HG02884 (cell line): ENCODE data around the gene GIGYF1.
A peak's percentile ranks its signal among the peaks of the same experiment; 100 is the strongest.
"Not testable (repeated sequence)": the region's sequence is repeated elsewhere in the genome, so short reads cannot be mapped to it uniquely, and the experiment has no call there.

Source experiments
- ATAC-seq: cut with Tn5 transposase; IDR thresholded peaks from one replicate; pipeline ENCODE4 v1.9.1; 2021; ENCODE audit warnings: mild to moderate bottlenecking, moderate library complexity; ENCODE audit not compliant: unreplicated experiment

The GIGYF1 gene

DNA sequence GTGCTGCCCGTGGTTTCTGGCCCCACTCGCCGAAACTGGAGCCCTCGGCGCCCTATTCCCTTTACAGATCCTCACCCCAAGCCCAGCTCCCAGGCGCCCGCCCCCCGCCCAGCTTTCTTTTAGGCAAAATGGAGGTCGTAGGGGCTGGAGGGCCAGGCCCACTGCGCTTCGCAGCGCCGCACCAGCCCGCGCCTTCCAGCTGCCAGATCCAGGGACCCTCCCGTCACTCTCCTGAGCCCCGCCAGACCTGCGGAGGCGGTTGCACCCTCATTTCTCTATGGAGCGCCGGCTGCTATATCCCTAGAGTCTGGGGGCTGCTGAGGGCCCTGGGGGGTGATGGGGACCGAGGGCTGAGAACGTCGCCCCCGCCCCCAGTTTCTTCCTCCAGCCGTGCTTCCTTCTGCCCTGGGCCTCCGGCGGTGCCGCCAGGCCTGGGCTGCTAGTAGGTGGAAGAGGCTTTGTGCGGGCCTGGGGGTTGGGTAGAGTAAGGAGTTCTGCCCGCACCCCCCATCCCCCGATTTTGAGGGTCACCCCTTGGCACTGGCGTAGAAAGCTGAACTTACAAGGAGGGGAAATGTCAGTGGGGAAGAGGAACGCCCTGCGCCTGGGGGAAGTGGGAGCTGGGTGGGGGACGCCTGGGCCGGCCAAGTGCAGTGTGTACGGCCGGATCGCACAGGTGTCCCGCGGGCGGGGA lies 19.5 kb downstream of the GIGYF1 start:
- no peak for ATAC-seq

- no peak for ATAC-seq
Observed at GRCh38 chr7:100673942-100674410, 20.1 kb downstream of the GIGYF1 start.

GRCh38 chr7:100673302-100673941 lies 20.6 kb downstream of the GIGYF1 start, which contains the start of gene GNB2:
GNB2 (plus strand) TSS chr7:100673740; CDS start chr7:100676266, 2,526 bp downstream.
- ATAC-seq: peak; percentile 58

DNA sequence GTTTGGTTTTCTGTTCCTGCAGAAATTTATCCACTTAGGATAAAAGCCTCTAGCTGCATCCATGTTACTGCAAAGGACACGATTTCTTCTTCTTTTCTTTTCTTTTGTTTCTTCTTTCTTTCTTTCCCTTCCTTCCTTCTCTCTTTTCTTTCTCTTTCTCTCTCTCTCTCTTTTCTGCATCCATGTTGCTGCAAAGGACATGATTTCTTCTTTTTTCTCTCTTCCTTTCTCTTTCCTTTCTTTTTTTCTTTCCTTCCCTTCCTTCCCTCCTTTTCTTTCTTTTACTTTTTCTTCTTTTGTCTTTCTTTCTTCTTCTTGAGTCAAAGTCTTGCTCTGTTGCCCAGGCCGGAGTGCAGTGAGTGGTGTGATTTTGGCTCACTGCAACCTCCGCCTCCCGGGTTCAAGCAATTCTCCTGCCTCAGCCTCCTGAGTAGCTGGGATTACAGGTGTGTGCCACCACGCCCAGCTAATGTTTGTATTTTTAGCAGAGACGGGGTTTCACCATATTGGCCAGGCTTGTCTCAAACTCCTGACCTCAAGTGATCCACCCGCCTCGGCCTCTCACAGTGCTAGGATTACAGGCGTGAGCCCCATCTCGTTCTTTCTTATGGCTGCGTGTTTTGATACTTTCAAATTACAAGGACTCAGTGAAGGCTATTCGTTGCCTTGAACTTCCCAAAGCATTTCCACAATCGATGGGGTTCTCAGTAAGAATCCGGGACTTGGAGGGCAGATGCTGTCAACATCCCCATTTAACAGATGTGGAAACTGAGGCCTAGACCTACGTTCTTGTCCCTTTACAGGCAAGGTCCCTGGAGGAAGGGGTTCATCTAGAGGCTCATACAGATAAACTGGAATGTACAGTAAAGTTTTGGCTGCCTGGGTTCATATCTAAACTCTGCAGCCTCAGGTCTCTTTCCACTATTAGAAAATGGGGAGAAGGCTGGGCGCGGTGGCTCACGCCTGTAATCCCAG lies 22.4 kb downstream of the GIGYF1 start:
- no peak for ATAC-seq

DNA sequence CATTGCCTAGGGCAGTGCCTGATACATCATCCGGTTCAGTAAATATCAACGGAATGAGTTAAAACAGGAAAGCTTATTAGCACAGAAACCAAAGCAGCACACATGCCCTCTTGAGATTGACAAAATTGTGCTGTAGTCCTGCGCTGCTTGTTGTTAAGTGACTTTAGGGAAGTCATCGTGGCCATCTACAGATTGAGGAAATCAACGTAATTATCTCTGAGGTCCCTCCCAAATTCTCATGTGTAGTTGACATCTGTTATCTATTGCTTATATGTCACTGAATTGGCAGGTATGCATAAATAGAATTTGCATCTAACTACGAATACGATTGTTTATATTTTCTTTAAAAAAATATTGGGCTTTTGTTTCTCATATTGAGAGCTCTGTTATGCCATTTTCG lies 24.0 kb downstream of the GIGYF1 start:
- ATAC-seq: no peak

- not testable (repeated sequence) for ATAC-seq
Observed at GRCh38 chr7:100669106-100669505, 24.9 kb downstream of the GIGYF1 start.

DNA sequence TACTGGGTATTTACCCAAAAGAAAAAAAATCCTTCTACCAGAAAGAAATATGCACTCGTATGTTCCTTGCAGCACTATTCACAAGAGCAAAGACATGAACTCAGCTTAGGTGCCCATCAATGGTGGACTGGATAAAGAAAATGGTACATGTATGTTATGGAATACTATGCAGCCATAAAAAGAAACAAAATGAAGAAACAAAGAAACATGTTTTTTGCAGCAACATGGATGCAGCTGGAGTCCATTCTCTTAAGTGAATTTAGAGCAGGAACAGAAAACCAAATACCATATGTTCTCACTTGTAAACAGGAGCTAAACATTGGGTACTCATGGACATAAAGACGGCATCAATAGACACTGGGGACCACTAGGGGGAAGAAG lies 26.0 kb downstream of the GIGYF1 start:
- no peak for ATAC-seq

DNA sequence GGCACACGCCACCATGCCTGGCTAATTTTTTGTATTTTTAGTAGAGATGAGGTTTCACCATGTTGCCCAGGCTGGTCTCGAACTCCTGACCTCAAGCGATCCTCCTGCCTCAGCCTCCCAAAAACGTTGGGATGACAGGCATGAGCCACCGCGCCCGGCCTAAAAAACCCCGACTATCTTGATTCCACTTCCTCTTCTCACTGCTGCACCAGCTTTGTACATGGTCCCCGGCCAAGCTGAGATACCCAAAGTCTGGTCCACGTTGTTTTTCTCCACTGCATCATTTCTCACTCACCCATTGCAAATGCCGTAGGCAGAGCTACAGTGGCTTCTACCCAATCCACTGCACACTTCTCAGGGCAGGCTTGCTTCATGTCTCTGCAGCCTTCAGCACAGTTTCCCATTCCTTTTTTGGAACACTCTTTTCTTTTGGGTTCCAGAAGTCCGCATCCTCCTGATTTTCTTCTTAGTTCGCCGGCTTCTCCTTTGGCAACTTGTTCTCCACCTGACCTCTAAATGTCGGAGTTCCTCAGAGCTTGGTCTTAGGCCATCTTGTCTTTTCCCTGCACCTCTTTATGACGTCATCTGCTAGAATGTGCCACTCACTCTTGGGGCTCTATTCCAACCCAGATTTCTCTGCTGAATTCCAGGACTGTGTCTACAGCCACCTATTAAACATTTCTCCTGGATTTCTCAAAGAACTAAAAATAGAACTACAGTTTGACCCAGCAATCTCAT lies 26.6 kb downstream of the GIGYF1 start:
- no peak for ATAC-seq

DNA sequence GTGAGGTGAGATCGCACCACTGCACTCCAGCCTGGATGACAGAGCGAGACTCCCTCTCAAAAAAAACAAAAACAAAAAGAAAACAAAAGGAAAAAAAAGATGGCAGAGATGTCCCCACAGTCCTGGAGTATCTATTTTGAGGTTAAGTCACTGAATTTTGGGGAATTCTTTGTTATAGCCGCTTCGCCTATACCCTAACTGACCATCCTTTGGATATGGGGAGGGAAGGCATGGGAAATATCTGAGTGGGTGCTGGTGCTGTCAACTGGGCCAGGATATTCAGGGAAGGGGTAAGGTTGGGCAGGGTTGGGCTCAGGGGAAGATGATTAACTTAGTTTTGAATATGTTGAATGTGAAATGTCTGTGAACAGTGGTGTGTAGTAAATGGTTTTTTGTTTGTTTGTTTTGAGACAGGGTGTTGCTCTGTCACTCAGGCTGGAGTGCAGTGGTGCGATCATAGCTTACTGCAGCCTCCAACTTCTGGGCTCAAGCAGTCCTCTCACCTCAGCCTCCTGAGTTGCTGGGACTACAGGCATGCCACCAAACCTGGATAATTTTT lies 28.8 kb downstream of the GIGYF1 start:
- ATAC-seq: no peak

DNA sequence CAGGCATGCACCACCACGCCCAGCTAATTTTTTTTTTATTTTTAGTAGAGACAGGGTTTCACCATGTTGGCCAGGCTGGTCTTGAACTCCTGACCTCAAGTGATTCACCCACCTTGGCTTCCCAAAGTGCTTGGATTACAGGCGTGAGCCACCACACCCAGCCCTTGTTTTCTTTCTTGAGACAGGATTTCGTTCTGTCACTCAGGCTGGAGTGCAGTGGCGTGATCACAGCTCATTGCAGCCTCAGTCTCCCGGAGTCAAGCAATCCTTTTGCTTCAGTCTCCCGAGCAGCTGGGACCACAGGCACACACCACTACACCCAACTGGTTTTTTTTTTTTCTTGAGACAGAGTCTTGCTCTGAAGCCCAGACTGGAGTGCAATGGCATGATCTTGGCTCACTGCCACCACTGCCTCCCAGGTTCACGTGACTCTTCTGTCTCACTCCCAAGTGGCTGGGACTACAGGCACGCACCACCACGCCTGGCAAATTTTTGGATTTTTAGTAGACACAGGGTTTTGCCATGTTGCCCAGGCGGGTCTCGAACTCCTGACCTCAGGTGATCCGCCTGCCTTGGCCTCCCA lies 31.8 kb downstream of the GIGYF1 start:
- not testable (repeated sequence) for ATAC-seq

DNA sequence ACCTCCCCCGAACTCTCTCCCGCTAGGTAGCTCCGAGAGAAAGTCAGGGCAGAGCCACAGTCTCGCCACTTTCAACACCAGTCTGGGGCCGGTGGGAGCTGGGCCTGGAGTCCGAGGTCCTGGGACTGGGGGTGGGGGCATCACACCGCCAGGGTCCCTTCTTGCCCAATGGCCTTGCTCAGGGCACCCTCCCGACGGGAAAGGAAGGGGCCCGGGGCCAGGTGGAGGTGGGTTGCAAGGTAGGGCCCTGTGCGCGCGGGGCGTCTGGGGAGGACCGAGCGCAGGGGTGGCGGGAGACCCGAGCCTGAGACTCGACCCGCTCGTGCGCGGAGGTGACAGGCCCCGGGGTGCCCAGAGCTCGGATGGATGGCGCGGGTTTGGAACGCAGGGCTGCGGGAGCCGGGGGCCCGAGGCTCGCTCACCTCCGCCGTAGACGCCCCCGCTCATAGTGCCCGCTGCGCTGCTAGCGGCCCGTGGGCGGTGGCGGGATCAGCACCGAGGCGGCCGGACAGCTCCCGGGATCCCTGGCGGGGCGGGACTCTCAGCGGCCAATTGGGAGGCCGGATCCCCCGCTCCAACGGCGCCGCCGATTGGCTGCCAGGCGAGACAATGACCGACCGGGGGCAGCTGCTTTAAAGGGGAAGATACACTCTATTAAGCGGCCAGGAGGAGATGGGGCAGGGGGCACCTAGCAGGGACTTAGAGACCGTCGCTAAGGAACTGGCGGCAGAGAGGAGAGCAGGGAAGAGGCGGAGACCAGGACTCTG lies 38.0 kb downstream of the GIGYF1 start, which contains the start of gene ACTL6B:
Gene ACTL6B, minus strand, starts transcription at position 541 of the 767 bp plus-strand sequence. Its CDS starts 94 bp downstream, at position 447.
- no peak for ATAC-seq

DNA sequence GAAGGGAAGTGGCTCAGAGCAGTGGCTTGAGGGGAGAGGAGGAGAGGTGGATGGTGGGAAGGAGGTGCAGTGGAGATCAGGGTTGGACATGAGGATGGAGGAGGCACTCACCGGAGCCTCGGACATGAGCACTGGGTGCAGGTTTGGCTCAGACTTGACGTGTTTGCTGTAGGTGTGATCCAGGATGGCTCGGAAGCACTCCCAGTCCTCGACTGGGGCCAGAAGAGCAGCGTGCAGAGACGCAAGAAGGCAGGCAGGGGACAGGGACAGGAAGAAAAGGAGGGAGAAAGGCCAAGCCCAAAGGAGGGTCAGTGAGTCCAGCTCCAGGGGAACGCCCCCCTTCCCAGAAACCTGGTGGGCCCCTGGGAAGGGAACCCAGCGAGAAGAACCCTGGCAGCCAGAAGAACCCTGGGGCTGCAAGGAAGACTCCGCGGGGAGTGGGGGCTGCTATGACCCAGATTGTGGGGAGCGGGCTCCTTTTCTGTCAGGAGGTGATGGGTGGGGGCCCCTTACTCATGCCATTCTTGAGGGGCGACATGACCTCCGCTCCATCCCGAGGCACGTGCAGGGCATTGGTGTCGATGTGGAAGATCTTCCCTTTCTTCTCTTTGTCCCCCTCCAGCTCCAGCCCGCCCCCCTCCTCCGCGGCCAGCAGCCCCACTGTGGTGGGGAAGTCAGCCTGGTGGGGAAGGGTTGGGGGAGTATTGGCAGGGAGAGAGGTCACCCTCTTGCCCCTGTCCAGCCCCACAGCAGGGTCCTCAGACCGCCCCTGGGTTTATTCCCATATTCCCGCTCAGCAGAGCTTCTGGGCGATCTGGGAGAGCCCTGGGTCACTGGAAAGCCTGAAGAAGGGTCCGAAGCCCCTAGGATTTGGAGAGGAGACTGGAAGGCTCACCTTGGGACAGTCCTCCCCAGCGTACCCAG lies 38.9 kb downstream of the GIGYF1 start:
- no peak for ATAC-seq

GRCh38 chr7:100649826-100650565 lies 44.1 kb downstream of the GIGYF1 start:
- no peak for ATAC-seq

DNA sequence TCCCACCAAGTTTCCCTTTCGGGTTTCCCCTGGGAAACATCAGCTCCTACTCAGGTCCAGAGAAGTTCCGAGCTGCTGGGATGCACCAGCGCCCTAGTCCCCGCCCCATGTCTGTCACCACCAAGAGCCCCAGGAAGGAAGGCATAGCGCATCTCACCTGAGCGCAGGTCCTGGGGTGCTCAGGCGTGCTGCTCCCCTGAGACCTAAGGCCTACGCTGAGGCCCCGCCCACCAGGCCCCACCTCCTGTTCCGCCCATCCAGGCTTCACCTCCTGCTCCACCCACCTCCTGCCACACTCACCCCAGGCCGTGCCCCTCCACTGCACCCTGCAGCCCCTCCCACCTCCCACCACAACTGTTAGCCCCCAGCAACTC lies 51.5 kb downstream of the GIGYF1 start:
- ATAC-seq: no peak

- ATAC-seq: no peak
Observed at GRCh38 chr7:100641860-100642533, 52.1 kb downstream of the GIGYF1 start.

DNA sequence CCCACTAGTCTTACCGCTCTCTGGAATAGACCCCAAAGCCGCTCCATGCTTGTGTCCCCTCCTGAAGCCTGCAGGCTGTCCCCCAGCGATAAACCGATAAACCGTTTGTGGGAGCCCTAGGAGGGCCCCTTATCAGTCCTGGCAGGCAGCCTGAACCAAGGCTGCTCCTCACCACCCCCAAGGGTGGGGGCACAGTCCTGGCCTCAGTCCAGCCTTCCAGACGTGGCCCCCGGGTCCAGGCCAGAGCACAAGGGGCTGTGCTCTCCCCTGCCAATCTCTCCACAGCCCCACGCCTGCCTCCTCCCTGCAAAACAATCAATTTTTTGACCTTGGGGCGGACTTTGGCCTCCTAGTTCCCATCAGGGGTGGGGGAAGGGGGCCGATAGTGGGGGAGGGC lies 52.6 kb downstream of the GIGYF1 start, which contains the start of gene TFR2:
Gene TFR2, minus strand, starts transcription at position 90 of the 397 bp plus-strand sequence. Its CDS starts 43 bp downstream, at position 47.
- ATAC-seq: no peak
